OCI-LY3 (cell line): ENCODE results near the gene PREX1.

Experiments used
- H2AFZ ChIP-seq: fragments of 200-600, 300-600 bp; shearing (Covaris generic); 2 replicates; pipeline ENCODE4 v1.6.0; 2014; ENCODE audit warnings: antibody characterized with exemption, low read depth, low read length
- H3K27ac ChIP-seq: fragments of 200-600, 300-600 bp; sonication (generic); 2 replicates; pipeline ENCODE4 v1.5.1; 2014; ENCODE audit warnings: mild to moderate bottlenecking, low read length, moderate library complexity, mixed read lengths
- H3K27me3 ChIP-seq: fragments of 200-600, 300-600 bp; sonication (generic); 2 replicates; pipeline ENCODE4 v1.6.1; 2014; ENCODE audit warnings: low read depth, low read length, mixed read lengths
- H3K36me3 ChIP-seq: fragments of 200-600, 300-600 bp; sonication (generic); replicated peaks from 2 replicates; pipeline ENCODE3; 2014; ENCODE audit warnings: low read depth, low read length, mixed read lengths
- H3K4me1 ChIP-seq: fragments of 300-600, 200-600 bp; sonication (generic); 2 replicates; pipeline ENCODE4 v1.6.1; 2014; ENCODE audit warnings: low read length, mixed read lengths
- H3K4me2 ChIP-seq: fragments of 200-600, 300-600 bp; sonication (generic); 2 replicates; pipeline ENCODE4 v1.6.1; 2014; ENCODE audit warnings: low read length, mixed read lengths
- H3K4me3 ChIP-seq: fragments of 300-600, 200-600 bp; sonication (generic); 2 replicates; pipeline ENCODE4 v1.5.1; 2014; ENCODE audit warnings: antibody characterized with exemption, mild to moderate bottlenecking, low read length, moderate library complexity
- H3K79me2 ChIP-seq: fragments of 300-600, 200-600 bp; shearing (Covaris generic); 2 replicates; pipeline ENCODE4 v1.6.1; 2014; ENCODE audit warnings: mild to moderate bottlenecking, low read length, mixed read lengths
- H3K9ac ChIP-seq: fragments of 300-600, 200-600 bp; shearing (Covaris generic); 2 replicates; pipeline ENCODE4 v1.6.0; 2014; ENCODE audit warnings: mild to moderate bottlenecking, low read length, moderate library complexity
- H3K9me3 ChIP-seq: fragments of 200-600, 300-600 bp; shearing (Covaris generic); 2 replicates; pipeline ENCODE4 v1.6.1; 2014; ENCODE audit warnings: low read length, mixed read lengths; ENCODE audit not compliant: insufficient read depth
- H4K20me1 ChIP-seq: fragments of 200-600, 300-600 bp; sonication (generic); 2 replicates; pipeline ENCODE4 v1.6.1; 2016; ENCODE audit warnings: low read length, mixed read lengths; ENCODE audit not compliant: insufficient read depth
- EZH2phosphoT487 ChIP-seq: fragments of 200-600 bp; shearing (Covaris generic); IDR thresholded peaks from 2 replicates; pipeline ENCODE4 v1.6.1; 2018; ENCODE audit warnings: antibody characterized with exemption, mixed run types, low read depth
- TF ChIP-seq, protein P1 (sequence below): fragments of 200-600, 300-600 bp; sonication (generic); IDR thresholded peaks from 2 replicates; pipeline ENCODE4 v1.5.1; 2014; ENCODE audit warnings: antibody characterized with exemption, low read length, low read depth

PREX1 gene

GRCh38 chr20:48736231-48736630 lies 91.6 kb downstream of the PREX1 start:
- H2AFZ ChIP-seq: no peak overlapping the region
- H3K27ac ChIP-seq: no peak overlapping the region
- H3K4me1 ChIP-seq: peaks cover 34% of the 10 kb centered on the region
- H3K9ac ChIP-seq: no peak overlapping the region
- H3K4me2 ChIP-seq: no peak overlapping the region
- H3K4me3 ChIP-seq: no peak overlapping the region
- H4K20me1 ChIP-seq: no peaks in the 10 kb centered on the region
- H3K9me3 ChIP-seq: no peaks in the 10 kb centered on the region
- H3K27me3 ChIP-seq: no peaks in the 10 kb centered on the region
- no peak for TF ChIP-seq EZH2phosphoT487
- TF ChIP-seq, protein P1, sequence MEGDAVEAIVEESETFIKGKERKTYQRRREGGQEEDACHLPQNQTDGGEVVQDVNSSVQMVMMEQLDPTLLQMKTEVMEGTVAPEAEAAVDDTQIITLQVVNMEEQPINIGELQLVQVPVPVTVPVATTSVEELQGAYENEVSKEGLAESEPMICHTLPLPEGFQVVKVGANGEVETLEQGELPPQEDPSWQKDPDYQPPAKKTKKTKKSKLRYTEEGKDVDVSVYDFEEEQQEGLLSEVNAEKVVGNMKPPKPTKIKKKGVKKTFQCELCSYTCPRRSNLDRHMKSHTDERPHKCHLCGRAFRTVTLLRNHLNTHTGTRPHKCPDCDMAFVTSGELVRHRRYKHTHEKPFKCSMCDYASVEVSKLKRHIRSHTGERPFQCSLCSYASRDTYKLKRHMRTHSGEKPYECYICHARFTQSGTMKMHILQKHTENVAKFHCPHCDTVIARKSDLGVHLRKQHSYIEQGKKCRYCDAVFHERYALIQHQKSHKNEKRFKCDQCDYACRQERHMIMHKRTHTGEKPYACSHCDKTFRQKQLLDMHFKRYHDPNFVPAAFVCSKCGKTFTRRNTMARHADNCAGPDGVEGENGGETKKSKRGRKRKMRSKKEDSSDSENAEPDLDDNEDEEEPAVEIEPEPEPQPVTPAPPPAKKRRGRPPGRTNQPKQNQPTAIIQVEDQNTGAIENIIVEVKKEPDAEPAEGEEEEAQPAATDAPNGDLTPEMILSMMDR: no peak
- H3K79me2 ChIP-seq: no peaks in the 10 kb centered on the region
- H3K36me3 ChIP-seq: no peaks in the 10 kb centered on the region

DNA sequence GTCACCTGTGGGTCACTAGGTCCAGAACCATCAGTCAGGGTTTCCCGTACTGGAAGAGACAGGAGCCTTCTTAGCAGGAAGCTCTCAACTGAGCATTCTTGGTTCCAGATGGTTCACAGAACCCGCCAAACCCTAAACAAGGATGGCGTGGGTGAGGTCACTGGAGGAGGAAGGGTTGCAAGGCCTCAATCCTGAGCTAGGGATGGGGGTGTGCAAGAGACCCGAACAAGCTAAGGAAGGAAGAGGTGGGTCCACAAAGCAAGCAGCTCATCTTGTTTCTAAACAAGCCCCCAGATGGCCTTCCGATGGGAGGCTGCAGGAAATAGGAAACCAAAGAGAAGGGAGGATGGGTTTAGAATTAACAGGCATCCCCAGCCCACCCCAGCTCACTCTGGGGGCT lies 92.7 kb downstream of the PREX1 start:
- Histone ChIP-seq H3K4me2 (no peak overlapping the region), H3K27me3 (no peaks in the 10 kb centered on the region), H3K4me1 (peaks cover 32% of the 10 kb centered on the region), H3K9ac (no peak overlapping the region), H3K4me3 (no peak overlapping the region), H3K27ac (no peak overlapping the region), H4K20me1 (no peaks in the 10 kb centered on the region), H2AFZ (no peak overlapping the region), H3K79me2 (no peaks in the 10 kb centered on the region), H3K36me3 (no peaks in the 10 kb centered on the region), H3K9me3 (no peaks in the 10 kb centered on the region)
- TF ChIP-seq, protein P1: no peak
- no peak for TF ChIP-seq EZH2phosphoT487

DNA sequence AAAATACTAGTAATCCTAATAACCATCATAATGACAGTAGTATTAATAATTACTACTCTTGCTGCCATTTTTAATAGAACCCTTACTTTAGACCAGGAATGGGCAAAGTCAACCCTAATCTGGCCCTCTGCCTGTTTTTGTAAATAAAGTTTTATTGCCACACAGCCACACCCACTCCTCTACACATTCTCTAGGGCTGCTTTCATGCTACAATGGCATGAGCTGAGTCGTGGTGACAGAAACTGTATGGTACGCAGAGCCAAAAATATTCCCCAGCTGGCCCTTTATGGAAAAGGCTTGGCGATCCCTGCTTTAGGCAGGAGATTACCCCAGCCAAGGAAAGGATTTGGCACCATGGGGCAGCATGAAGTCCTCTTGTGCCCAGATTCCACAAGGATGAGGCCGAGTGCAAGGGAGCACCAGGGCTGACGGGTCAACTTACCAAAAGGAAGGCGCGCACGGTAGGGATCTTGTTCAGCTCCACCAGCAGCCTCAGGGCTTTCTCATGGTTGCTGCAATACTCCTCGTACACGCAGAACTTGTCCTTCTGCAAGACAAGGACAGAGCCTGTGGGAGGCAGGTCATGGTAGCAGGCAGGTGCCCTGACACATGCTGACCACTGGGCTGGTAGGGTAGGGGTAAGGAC lies 93.6 kb downstream of the PREX1 start:
- no peak overlapping the region for H3K4me3 ChIP-seq
- H4K20me1 ChIP-seq: no peaks in the 10 kb centered on the region
- peaks cover 23% of the 10 kb centered on the region for H3K4me1 ChIP-seq
- no peak overlapping the region for H3K9ac ChIP-seq
- H3K27ac ChIP-seq: no peak overlapping the region
- TF ChIP-seq, protein P1: no peak
- TF ChIP-seq EZH2phosphoT487: no peak
- H3K4me2 ChIP-seq: no peak overlapping the region
- no peaks in the 10 kb centered on the region for H3K79me2 ChIP-seq
- no peaks in the 10 kb centered on the region for H3K27me3 ChIP-seq
- H3K36me3 ChIP-seq: no peaks in the 10 kb centered on the region
- no peaks in the 10 kb centered on the region for H3K9me3 ChIP-seq
- no peak overlapping the region for H2AFZ ChIP-seq

DNA sequence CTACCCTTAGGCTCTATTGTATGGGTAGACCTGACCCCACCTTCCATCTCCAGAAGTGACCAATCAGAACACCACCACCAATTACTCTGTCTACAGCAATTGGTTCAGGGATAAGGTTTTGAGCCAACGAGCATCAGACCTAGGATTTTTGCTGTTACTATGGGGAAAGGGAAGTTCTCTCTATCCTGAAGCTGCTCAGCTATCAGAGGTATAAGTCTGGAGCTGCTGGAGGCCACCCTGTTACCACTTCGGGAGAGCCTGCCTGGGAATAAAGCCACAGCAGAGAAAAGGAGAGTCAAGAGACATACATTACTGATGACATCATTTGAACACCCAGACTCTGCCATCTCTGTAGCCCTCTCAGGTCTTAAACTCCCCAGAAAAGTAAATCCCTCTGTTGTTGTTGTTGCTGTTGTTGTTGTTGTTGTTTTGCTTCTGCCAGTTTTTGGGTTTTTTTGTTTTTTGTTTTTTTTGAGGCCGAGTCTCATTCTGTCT lies 94.5 kb downstream of the PREX1 start:
- Histone ChIP-seq H3K27ac (no peak overlapping the region), H3K79me2 (no peaks in the 10 kb centered on the region), H2AFZ (no peak overlapping the region), H3K4me3 (no peak overlapping the region), H4K20me1 (no peaks in the 10 kb centered on the region), H3K36me3 (no peaks in the 10 kb centered on the region), H3K4me2 (no peak overlapping the region), H3K27me3 (no peaks in the 10 kb centered on the region), H3K9me3 (no peaks in the 10 kb centered on the region), H3K9ac (no peak overlapping the region), H3K4me1 (peaks cover 14% of the 10 kb centered on the region)
- TF ChIP-seq, protein P1: no peak
- TF ChIP-seq EZH2phosphoT487: no peak
